Medulla oblongata (tissue), 1 donor: ENCODE measurements around the gene BCO2.
A peak's percentile ranks its signal among the peaks of the same experiment; 100 is the strongest.

Experiments used
- DNase-seq: peaks from one replicate; pipeline ENCODE4 v3.0.0-alpha.2; 2015; ENCODE audit errors: extremely low spot score

BCO2 gene

DNA sequence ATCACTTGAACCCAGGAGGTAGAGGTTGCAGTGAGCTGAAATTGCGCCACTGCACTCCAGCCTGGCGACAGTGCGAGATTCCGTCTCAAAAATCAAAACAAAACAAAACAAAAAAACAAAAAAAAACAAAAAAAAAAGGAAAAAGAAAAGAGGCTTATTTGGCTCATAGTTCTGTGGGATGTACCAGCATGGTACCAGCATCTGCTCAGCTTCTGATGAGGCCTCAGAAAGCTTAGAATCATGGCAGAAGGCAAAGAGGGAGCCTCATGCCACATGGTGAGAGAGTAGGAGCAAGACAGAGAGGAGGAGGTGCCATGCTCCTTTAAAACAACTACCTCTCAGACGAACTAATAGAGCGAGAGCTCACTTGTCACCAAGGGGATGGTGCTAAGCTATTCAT, 40.3 kb downstream of the BCO2 start:
- DNase-seq = no peak

DNA sequence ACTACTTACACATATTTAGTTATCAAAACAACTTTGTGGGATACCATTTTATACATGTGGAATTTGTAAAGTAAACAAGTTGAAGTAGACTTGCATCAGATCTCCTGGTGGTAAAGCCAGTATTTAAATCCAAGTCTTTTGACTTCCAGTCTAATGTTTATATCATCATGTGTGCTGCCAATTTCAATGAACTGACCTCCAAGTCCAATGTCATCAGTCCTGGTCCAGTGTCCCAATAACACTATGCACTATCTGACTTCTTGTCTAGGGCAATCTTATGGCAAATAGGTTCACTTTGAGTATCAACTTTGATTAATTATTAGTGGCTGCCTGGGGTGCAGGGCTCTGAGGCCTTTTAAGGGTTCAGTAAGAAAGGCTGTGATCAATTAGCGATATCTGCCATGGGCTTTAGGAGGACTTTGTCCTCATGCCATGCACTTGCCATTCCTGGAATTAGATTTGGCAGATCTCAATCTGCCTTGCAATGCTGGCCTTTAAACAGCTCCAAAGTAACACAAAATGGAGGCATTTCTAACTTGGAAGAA, 41.3 kb downstream of the BCO2 start:
- no peak for DNase-seq

DNA sequence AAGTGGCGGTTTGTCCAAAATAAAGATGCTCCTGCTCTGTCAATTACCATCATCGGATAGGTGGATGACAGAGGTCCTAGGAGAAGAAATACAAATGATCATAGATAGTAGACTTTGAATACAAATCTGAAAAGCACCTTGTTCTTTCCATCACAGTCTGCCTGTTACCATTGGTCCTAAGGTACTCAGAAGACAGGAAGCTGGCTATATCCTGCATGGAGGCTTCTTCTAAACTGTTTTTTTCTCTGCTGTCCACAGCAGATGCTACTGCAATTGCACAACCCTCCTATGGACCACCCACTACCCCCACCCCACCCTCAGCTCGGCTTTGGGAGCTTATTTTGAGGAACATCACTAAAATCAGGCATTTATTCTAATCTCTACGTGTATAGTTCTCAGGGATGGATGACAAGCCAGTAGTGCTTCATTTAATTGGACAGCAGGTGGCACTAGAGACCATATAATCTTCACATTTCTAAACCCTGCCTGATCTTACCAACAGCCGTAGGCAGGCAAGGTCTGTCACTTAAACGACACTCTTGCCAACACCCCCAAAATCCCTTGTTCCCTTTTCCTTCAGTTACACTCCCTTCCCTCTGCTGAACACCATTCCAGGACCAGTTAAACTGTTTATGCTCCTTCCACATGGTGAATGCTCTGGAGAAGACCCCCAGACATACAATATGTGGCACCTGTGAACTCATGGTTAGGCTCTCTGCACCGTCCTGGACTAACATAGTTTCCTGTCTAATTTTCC, 44.3 kb downstream of the BCO2 start:
- DNase-seq = peak; percentile 91

DNA sequence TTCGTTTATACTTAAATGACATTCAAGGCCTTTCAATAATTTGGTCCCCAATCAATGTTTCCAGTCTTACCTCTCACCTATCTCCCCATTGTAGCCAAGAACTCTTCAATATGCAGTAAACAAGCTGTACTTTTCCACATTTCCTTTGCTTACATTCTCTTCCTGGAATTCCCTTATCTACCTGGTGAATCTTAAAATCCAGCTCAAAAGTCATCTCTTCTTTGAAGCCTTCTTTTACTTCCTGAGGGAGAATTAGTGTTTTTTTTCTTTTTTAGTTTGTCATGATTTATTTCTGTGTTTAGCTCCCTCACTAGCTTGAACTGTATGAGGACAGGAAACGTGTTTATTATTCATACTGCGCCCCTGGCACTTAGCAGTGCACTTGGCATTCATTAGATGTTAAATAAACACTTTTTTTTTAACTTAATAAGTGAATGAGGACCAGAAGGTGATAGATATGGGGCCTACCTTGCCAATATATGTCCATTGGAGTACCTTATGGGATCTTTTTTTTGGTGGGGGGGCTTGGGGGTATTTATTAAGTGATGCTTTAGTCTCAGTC, 46.0 kb downstream of the BCO2 start:
- no peak for DNase-seq

DNA sequence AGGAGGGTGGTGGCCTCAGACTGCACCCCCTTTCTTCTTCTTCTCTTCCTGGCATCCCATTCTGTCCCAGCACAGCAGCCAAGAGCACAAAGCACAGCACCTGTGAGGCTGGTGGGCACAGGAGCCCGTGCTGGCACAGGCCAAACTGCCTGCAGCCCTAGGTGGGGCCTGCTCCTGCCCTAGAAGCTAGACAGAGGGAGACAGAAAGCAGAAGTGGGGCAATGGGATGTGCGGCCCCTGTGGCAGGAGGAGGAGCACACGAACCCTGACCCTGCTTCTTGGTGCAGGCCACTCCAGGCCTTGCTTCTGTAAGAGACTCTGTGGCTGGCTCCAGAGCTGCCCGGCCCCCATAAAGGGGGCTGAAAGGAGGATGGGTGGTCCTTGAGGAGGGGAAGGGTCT, 47.0 kb downstream of the BCO2 start:
- no peak for DNase-seq

DNA sequence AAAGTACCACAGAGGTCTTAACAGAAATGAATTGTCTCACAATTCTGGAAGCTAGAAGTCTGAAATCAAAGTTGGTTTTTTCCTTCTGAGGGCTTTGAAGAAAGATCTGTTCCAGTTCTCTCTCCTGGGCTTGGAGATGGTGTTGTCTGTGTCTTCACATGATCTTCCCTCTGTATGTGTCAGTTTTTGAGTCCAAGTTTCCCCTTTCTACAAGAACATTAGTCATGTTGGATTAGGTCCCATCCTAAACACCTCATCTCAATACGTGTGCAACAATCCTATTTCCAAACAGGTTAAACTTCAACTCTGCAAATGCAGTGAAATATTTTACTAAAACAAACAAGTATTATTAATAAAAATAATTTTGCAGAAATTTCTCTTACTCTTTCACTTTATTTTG, 47.8 kb downstream of the BCO2 start:
- DNase-seq = no peak

DNA sequence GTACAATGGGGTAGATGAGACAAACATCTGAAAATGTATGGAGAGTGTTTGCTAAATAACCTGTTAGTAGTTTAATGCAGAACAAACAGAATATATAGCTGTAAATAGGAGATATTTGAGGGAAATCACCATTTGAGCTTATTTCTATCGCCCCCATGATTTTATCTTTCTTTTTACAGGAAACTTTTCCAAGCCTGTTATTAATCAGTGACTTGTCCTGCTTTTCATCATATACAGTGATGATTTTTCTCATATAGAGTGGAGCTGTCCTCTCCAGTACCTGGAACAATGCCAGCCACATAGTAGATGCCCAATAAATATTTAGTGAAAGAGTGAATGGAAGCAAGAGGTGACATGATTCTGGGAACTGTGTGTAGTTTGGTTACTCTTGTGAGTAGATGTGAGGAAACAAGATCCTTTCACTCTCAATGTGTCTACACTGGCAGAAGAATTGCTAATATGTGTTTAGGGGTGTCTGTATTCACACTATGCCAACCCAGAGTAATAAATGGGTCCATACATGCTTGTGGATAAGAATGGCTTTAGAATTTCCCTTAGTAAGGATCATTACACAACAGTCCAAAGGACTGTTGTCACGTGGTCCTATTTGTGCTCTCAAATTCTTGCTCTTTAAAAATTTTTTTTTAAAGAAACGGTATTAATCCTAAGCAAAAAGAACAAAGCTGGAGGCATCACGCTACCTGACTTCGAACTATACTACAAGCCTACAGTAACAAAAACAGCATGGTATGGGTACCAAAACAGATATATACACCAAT, 48.6 kb downstream of the BCO2 start:
- DNase-seq = no peak

DNA sequence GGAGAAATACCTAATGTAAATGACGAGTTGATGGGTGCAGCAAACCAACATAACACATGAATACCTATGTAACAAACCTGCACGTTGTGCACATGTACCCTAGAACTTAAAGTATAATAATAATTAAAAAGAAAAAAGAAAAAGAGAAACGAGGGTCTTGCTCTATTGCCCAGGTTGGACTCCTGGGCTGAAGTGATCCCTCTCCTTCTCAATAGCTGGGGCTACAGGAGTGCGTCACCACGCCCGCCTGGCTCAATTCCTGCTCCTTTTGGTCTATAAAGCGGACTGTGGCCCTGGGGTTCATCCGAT, 50.4 kb downstream of the BCO2 start:
- DNase-seq = no peak

DNA sequence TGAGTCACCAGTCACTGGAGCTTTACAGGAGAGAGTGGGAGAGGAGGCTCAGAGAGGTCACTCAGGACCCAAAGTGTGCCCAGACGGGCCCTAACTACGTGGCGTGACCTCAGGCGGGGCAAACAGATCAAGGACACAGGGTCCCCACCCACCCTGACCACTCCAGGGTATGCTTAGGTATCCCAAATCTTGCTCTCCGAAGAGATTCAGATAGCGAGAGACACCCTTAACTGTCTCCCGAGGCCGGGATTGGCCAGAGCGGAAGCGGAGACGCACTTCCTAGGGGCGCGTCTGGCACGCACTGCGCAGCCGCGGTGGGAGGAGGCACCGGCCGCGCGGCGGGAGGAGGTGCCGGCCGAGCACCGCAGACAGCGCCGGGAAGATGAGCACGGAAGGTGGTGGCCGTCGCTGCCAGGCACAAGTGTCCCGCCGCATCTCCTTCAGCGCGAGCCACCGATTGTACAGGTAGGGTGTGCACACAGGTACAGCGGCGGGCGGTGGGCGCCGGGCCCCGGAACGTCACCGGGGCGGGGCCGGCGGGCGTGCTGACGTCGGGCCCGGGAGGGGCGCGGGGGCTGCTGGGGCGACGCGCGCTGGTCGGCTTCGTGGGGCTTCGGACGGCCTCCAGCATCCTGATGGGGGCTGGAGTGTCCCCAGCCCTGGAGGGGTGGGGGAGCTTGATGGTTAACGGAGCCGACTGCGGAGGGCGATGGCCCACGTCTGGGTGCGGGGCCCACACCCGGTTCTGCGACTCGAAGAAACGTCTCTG, 50.9 kb downstream of the BCO2 start, which contains the start of gene PTS:
Gene PTS, plus strand, starts transcription at position 367 of the 769 bp plus-strand sequence. Its CDS starts 16 bp downstream, at position 383.
- peak; percentile 95 for DNase-seq

DNA sequence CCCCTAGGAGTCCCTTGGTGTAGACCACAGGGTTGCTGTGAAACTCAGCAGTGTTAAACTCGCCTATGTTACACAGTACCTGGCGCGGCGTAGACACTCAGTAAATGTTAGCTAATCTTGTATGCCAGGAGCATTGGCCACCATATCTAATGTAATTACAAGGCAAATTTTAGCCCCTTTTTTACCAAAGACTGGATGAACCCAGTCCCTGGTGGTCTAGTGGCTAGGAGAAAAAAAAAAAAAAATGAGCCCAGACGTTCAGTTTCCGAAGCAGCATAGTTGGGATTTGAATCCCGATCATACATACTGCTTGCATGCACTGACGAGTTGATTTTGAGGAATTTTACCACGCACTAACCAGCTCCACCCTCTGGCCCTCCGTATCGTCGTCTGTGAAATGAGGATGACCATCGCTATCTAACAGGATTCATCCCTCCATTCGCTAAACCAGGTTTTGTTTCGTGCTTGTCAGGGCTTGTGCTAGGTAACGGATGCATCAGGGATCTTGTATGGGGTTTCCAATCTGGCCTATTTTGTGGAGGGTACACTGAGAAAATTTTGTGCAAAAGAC, 51.6 kb downstream of the BCO2 start:
- peak; percentile 45 for DNase-seq

DNA sequence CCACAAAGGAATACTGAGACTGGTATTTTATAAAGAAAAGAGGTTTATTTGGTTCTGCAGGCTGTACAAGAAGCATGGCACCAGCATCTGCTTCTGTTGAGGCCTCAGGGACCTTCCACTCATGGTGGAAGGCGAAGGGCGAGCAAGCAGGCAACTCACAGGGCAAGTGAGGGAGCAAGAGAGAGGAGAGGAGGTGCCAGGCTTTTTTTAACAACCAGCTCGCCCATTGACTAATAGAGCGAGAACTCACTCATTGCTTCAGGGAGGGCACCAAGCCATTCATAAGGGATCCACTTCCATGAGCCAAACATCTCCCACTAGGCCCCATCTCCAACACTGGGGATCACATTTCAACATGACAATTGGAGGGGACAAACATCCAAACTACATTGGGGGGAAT, 52.2 kb downstream of the BCO2 start:
- DNase-seq = no peak

DNA sequence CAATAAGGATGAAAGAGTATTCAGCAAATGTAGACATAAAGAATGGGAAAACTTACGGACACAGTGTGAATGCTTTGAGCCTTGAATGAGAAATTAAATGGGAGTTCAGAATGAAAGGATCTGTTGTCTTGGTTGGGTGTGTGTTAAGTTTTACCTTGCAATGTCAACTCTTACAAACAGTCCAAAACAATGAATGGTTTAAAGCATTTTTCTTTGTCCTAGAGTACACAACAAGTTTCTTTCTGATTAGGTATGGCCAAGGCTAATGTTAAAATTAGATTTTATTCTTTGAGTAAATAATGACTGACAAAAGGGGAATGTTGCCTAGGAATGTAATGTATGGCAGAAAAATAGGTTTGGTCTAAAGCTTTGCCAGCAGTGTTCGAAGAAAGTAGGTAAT, 53.4 kb downstream of the BCO2 start:
- DNase-seq = no peak

DNA sequence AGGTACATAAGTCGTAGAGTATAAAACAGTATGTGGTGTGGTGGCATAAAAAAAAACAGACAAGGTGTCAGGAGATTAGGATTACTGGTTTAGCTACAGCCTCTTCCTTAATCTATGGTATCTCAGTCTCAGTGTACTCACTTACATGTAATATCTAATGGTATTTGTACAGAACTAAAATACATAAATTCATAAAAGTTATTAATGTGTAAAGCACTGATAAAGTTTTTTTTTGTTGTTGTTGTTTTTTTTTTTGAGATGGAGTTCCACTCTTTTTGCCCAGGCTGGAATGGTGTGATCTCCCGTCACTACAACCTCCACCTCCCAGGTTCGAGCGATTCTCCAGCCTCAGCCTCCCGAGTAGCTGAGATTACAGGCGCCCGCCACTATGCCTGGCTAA, 53.8 kb downstream of the BCO2 start:
- DNase-seq = no peak

DNA sequence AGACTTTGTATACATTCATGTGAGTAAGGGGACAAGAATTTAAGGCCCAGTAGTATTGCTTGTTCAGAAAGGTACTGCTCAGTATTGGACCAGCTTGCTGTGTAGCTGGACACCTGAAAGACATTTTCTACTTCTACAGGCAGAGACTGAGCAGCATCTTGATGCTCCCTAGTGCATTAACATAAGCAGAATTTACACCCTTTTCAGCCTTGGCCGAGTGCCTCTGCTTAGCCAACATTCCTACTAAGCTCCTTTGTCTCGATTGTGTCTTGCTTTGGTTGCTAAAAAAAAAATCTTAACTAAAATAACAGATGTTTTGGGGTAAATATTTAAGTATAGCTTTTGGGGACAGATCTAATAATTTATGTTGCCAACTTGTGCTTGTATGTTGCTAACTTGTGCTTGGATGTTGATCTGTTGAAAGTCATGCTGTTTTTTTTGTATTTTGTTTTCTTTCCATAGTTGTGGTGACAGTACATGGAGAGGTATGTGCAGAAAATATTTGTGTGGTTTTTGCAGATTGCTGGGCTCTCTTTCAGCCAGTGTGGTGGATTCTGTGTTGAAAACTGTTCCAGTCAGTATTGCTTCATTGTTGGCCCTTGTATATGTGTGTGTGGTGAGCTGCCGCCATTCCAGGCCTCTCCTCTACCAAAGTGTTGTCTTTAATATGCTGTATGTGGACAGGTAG, 54.6 kb downstream of the BCO2 start:
- DNase-seq = no peak

DNA sequence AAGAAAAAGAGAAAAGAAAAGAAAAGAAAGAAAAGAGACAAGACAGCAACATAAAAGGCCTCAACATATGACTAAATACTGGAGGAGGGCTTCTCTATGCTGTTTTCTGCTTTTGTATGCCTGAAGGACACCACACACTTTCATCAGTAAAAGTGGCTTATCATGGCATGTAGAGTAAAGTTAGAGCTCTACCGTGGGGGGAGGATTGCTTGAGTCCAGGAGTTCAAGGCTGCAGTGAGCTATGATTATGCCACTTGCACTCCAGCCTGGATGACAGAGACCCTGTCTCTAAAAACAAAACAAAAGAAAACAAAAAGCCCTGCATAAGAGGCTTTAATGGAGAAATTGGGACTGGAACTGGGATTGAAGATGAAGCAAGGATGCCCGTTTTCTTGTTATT, 56.6 kb downstream of the BCO2 start:
- no peak for DNase-seq

DNA sequence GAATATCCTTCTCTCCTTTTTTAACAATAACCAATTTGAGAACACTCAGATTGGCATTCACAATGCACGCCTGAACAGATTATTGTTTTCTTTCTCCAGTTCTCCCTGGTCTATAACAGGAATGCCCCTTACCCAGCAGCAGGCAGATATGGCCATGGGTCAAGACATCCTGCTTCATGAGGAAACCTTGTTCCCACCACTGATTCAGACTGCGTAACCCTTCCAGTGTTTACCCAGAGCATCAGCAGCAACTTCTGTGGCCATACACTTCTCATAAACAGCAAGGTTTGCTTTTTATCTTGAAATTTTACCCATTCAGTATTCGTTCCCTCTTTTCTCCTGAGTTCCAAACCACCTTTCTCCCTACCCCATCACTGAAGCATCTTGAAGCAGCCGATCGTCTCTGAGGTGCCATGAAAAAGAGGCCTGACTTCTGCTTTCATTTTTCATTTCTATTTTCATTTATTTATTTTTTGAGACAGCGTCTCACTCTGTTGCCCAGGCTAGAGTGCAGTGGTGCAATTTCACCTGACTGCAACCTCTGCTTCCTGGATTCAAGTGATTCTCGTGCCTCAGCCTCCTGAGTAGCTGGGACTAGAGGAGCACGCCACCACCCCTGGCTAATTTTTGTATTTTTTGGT, 60.6 kb downstream of the BCO2 start:
- no peak for DNase-seq

DNA sequence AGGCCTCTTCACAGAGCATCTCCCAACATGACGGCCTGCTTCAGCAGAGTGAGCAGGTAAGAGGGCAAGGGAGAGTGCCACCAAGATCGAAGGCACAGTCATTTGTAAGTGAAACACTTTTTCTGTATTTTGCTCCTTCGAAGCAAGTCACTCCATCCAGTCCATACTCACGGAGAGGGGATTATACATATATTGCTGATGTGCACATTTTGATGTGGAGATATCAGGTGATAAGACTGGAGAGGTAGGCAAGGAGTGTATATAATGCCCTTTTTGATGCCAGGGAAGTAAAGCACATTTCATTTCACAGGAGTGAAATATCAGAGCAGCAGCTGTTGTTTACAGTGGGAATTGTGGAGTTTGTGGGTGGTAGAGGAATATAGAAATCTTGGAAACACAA, 62.1 kb downstream of the BCO2 start:
- no peak for DNase-seq

DNA sequence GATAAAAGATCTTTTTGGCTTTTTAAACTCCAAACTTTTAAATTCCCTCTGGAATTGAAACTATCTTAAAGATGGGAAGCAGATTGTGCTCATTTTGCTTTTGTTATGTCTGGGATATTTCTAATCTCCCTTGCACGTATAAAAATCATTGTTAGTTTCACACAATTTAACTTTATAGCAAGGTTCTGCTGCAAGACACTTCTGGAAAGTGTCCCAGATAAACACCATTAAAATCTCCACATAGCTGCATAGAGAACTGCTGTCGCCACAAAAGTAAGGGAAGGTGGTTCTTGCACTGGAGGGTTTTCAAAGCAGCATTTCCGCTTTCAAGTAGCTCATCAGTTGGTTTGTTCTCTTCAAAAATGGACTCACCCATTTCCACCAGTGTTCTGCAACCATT, 62.7 kb downstream of the BCO2 start:
- DNase-seq = no peak

DNA sequence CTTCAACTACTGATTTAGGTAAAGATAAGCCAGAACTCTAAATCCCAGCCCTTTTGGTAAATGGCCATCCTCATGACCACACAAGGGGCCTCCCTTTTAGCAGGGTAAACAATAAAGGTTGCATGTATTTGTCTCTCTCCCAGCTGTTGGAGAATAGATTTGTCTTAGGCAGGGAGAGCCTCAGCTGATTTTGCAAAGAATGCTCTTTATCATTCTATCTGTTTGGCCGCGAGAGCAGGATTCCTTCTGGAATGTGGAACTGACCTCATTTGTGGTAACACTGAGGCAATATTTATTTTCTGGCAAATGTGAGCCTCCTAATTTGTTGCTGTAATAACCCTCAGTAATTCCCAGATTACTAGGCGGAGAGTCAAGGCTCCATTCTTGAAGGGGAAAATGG, 66.2 kb downstream of the BCO2 start:
- no peak for DNase-seq

DNA sequence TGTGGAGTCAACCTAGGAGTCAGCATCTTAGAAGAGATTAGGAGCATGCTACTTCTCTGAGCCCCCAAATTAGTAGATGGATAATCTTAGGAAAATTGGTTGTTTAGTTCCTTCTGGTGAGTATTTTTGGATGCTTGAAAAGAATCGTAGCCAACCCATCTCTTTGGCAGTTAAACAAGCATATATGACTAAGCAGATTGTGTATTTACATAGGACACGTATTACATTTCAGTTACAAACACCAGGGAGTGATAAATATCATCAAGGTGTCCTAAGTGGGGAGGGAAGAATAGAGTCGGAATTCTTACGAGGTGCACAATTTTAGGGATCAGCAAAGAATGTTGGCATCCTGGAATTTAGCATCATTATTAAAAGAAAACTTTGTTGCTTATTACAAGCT, 71.9 kb downstream of the BCO2 start:
- DNase-seq = no peak

DNA sequence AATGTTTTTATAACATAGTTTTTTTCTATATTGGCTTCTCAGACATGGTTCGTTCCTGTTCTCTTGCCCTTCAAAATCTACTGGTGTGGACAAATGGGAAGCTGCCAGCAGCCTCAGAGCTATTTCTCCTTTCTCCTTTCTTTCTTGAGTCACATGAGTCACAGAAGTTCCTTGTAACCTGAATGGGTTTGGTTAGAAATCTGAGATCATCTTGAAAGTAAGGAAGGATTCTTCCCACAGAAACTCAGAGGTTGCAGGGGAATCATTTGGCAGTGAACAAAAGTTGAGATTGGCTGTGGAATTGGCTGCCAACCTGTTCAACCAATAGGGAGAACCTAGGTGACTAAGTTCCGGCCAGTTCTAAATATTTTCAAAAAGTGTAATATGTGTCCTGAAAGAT, 72.9 kb downstream of the BCO2 start:
- DNase-seq = peak; percentile 17
